GM18526 (cell line): ENCODE measurements around the gene SMPDL3A.

Experiments used
- POLR2A ChIP-seq: IDR thresholded peaks from 3 replicates; pipeline ENCODE4 v1.6.1; 2011; ENCODE audit not compliant: insufficient read length; ENCODE audit errors: extremely low read depth

The SMPDL3A gene

GRCh38 chr6:122821095-122821494 is 32.0 kb downstream of the SMPDL3A start:
- no peak for TF ChIP-seq POLR2A

DNA sequence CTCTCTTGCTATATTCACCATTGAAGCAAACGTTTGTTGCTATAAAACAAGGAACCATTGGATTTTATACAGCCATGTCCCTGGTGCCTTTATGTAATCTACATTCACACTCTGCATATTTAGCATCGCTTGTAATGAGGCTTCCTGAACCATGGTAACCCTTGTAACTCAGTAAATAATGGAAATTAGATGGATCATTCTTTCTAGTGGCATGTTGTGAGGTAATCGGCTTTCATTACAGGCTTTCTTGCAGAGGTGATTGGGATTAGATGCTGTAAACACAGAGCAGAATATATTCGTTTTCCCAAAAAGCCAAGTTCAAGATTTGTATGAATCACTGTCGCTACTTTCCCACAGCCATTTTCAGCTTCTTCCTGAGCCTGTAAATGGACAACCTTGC is 36.1 kb downstream of the SMPDL3A start:
- TF ChIP-seq POLR2A = no peak

GRCh38 chr6:122829456-122829855 is 40.4 kb downstream of the SMPDL3A start:
- no peak for TF ChIP-seq POLR2A

DNA sequence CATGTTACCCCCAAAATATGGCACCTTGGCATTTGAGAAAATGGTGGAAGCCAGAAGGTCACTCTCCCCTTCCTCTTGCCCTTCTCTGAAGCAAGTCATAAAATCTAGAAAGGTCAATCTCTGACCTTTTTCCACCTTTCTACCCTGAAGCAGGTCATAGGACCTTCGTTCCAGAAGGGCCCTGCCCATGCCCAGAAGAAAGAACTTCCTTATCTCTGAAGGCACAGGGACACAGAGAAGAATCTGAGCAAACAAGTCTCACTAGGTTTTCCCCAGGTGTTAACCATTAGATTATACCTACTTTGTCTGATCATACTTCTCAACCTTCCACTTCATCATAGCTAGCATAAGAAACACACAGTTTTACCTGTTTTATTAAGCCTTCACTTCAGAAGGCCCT is 42.5 kb downstream of the SMPDL3A start:
- TF ChIP-seq POLR2A = no peak

DNA sequence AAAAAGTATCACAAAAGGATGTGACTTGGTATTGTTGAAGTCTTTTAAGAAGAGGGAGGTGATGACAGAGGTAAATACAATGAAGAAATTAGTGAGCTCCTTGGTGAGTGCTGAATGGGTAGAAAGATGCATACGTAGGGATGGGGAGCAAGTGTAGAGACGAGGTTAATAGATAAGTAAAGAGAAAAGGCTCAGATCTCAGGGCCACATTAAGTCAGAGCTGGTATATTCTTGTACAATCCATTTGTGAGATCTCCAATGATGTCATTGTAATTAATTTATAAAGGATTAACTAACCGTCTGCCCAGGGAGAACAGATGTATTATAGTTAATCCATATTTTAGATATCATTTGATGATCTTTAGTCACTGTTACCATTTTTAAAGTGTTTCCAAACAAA is 43.4 kb downstream of the SMPDL3A start:
- no peak for TF ChIP-seq POLR2A

DNA sequence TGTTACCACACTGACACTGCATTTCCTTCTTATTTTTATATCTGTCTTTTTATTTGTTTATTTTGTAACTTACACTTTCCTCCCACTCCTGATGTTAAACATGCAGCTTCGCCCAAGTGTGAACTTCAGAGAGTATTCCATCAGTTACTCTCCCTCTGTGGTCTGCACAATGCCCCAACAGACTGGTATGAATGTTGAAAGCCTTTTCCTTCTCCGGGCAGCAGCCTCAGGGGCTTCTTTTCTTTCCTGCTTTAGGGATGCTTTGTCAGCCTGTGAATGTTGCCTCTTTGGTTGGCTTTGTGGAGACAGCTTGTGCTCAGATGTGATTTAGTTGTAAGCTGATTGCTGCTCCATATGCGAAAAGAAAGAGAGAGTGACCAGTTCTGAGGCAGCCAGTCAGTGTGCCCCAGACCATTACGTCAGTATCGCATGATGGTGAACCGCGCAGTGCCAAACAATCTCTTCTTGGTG is 44.0 kb downstream of the SMPDL3A start:
- no peak for TF ChIP-seq POLR2A

DNA sequence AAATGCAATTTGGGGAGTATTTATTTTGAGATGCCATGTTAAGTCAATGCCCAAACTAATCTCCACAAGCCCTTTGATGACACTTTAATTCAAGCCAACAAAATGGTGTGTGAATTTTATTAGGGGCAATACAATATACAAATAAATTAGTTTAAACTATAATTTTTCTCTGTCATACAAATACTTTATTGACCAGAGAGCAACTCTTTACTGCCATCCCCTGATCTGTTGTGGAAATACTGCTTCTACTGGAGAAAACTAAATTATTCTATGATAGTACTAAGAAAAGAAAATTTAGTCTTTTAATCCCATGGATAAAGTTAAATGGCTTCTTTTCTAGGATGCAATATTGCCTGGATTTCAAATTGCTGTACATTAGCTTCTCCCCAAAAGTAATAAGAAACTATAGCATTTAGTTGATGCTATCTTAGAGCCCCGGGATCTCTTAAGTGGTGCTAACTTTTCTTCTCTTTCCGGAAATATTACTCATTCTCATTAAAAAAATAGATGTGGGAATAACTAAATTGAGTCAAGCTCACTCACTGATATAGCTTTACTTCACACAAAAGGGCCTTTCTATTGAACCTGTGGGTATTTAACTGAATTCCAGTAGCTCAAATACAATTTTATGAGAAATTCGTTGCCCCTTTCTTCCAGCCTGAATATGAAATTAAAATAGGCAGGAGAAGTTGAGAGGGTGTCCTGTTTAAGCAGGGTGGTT is 49.2 kb downstream of the SMPDL3A start:
- TF ChIP-seq POLR2A = no peak

DNA sequence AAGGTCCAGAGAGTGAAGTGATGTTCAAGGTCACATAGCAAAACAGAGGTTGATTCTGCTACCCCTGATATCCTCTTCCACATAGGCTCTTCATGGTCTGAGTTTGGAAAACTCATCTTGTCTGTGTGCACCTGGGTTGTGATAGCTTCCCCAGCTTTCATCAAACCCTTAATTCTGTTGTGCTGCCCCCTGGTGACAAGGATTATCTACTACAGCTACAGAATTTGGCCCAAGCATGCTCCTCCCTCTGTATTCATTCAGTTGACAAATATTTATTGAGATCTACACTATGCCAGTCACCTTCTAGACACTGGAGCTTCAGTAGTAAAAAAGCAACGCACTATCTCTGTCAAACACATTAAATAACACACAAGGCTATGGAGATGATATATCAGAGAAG is 50.4 kb downstream of the SMPDL3A start:
- no peak for TF ChIP-seq POLR2A

- no peak for TF ChIP-seq POLR2A
These were observed 50.8 kb downstream of the SMPDL3A start for GRCh38 chr6:122839906-122840305.

DNA sequence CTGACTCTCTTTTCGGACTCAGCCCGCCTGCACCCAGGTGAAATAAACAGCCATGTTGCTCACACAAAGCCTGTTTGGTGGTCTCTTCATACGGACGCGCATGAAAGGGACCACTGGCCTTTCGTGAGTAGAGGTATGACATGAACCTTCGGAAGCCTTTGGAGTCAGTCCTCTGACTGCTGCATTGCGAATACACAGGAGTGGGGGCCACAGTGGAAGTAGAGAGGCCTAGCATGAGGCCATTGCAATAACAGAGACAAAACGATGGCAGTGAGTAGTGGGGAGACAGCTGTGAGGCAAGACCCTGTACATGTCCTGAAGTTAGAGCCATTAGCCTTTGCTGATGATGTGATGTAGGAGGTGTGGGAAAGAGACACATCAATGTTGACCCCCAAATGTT is 56.4 kb downstream of the SMPDL3A start:
- no peak for TF ChIP-seq POLR2A

DNA sequence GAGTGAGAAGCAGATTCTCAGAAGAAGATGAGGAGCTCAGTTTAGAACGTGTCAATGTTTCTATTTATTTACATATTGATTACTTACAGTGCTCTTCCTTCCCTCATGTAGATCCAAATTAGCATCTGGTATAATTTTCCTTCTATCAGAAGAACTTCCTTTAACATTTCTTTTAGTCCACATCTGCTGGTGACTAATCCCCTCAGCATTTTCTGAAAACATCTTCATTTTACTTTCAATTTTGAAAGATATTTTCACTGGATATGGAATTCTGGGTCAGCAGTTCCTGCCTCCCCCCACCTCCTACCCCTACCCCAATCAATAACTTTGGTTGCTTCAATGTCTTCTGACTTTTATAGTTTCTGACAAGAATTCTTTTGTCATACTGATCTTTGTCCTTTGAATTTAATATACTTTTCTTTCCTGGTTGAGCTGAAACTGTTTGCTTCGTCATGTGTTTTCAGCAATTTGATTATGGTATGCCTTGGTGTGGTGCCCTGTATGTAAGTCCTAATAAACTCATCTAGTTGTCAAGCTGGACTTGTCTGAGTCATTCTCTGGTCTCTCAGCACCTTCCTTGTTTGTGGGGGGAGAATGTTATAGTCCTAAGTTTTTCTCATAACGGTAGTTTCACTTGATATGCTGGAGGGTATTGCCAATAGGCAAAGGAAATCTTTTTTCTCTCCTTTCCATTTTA is 57.0 kb downstream of the SMPDL3A start:
- TF ChIP-seq POLR2A = no peak

DNA sequence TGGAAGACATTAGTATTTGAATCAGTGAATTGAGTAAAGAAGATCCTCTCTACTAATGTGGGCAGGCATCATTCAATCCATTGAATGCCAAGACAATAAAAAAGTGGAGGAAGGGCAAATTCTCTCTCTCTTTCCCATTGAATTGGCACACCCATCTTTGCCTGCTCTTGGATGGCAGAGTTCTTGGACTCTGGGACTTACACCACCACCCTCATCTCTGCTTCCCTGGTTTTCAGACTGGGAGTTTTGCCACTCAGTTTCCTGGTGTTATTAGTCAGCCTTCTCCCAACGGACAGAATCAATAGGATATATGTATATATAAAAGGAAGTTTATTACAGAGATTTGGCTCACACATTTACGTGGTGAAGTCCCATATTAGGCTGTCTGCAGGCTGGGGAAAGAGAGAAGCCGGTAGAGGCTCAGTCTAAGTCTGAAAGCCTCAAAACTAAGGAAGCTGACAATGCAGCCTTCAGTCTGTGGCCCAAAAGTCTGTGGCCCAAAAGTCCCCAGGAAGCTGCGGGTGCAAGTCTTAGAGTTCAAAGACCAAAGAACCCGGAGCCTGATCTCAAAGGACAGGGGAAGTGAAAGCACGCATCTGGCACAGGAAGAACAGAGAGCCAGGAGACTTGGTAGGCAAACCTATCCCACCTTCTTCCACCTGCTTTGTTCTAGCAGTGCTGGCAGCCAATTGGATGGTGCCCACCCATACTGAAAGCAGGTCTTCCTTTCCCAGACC is 64.4 kb downstream of the SMPDL3A start:
- no peak for TF ChIP-seq POLR2A
